GM12878 (cell line): Measurements from ENCODE around the gene LYG1. TPM values are rescaled to one million over a fixed set of nuclear protein-coding genes. Genes with fewer than 3 reads are reported as not detected.

ENCODE experiments used
- ATAC-seq: fragments of 200-7000 bp; cut with Tn5 transposase; 3 replicates; pipeline ENCODE4 v1.9.1; 2020; ENCODE audit warnings: mild to moderate bottlenecking, moderate library complexity
- BruUV-seq: library from RNA; stranded (reverse); fragments of 400-500 nt; replicated peaks from 2 replicates; lab custom pipeline; 2021; lab: Mats Ljungman, UMichigan
- CTCF ChIA-PET: fragments of 300-600 bp; sonication (Branson Sonifier 250); formaldehyde crosslinking; extraction: SDS; loops from one replicate; lab custom pipeline; 2021; ENCODE audit warnings: inconsistent platforms; lab: Yijun Ruan, JAX
- POLR2A ChIA-PET: fragments of 350-600 bp; formaldehyde crosslinking; extraction: SDS; loops from one replicate; lab custom pipeline; 2021; ENCODE audit warnings: inconsistent platforms; lab: Charles Lee
- RAD21 ChIA-PET: fragments of 300-600 bp; sonication (Branson Sonifier 250); formaldehyde crosslinking; loops from one replicate; lab custom pipeline; 2023; ENCODE audit warnings: antibody characterized with exemption; ENCODE audit not compliant: unreplicated experiment; lab: Charles Lee
- SMC1A ChIA-PET: fragments of 300-600 bp; sonication (Branson Sonifier 250); formaldehyde crosslinking; loops from one replicate; lab custom pipeline; 2023; ENCODE audit not compliant: unreplicated experiment, uncharacterized antibody; lab: Charles Lee
- DNase-seq: peaks from one replicate; pipeline ENCODE4 v3.0.0-alpha.2; 2011; ENCODE audit warnings: low read depth, low spot score
- FAIRE-seq: peaks from 3 replicates; lab custom pipeline; 2011; peaks lifted over from hg19 to GRCh38; lab: Jason Lieb, UNC
- H2AFZ ChIP-seq: 2 replicates; pipeline ENCODE4 v1.6.0; 2011; ENCODE audit warnings: low read depth, low read length, control low read depth; ENCODE audit not compliant: control insufficient read depth
- H3K27ac ChIP-seq: 2 replicates; pipeline ENCODE4 v1.5.1; 2011; ENCODE audit warnings: control low read depth; ENCODE audit not compliant: control insufficient read depth, insufficient read depth
- H3K27me3 ChIP-seq, 2 experiments: replicated peaks in 1 of 2; 2 replicates each; pipeline versions ENCODE4 v1.6.0 to v1.6.1; 2011; ENCODE audit warnings: low read length in 1 of 2; ENCODE audit not compliant: control insufficient read depth in 2 of 2, insufficient read depth in 2 of 2
- H3K36me3 ChIP-seq, 2 experiments: 2 replicates each; pipeline ENCODE4 v1.5.1; 2011; ENCODE audit warnings: low read length in 1 of 2; ENCODE audit not compliant: control insufficient read depth in 2 of 2, insufficient read depth in 2 of 2
- H3K4me1 ChIP-seq: 2 replicates; pipeline ENCODE4 v1.6.1; 2011; ENCODE audit warnings: mild to moderate bottlenecking, low read length, moderate library complexity, mixed read lengths; ENCODE audit not compliant: control insufficient read depth, insufficient read depth
- H3K4me2 ChIP-seq: 2 replicates; pipeline ENCODE4 v1.6.0; 2011; ENCODE audit warnings: control low read depth; ENCODE audit not compliant: control insufficient read depth, insufficient read depth
- H3K4me3 ChIP-seq: fragments of 200-600 bp; sonication (generic); 2 replicates; pipeline ENCODE4 v1.5.1; 2016
- H3K79me2 ChIP-seq: 2 replicates; pipeline ENCODE4 v1.6.0; 2011; ENCODE audit warnings: low read length; ENCODE audit not compliant: control insufficient read depth, insufficient read depth
- H3K9ac ChIP-seq: 2 replicates; pipeline ENCODE4 v1.8.0; 2011; ENCODE audit warnings: low read length, control low read depth, mixed read lengths; ENCODE audit not compliant: control insufficient read depth, insufficient read depth
- H3K9me3 ChIP-seq: replicated peaks from 3 replicates; pipeline ENCODE4 v1.5.1; 2011; ENCODE audit warnings: mild to moderate bottlenecking, low read length; ENCODE audit not compliant: control insufficient read depth, insufficient read depth
- H4K20me1 ChIP-seq: 2 replicates; pipeline ENCODE4 v1.6.0; 2011; ENCODE audit not compliant: control insufficient read depth, insufficient read depth
- NR2F1 ChIP-seq: fragments of 450-650 bp; conservative IDR thresholded peaks from 2 replicates; pipeline ENCODE4 v1.6.1; 2017; ENCODE audit warnings: mild to moderate bottlenecking
- SMARCA5 ChIP-seq: fragments of 450-650 bp; IDR thresholded peaks from 2 replicates; pipeline ENCODE4 v1.6.1; 2017; ENCODE audit warnings: mild to moderate bottlenecking
- ZNF217 ChIP-seq: fragments of 450-650 bp; IDR thresholded peaks from 2 replicates; pipeline ENCODE4 v1.6.1; 2017; ENCODE audit warnings: antibody characterized with exemption, mild to moderate bottlenecking
- WGBS: methylation state at CpG from one replicate; pipeline ENCODE4 v1.1.6; 2016; ENCODE audit warnings: low lambda C conversion rate; ENCODE audit not compliant: insufficient replicate concordance, insufficient coverage; ENCODE audit errors: missing lambda C conversion rate; 5-methylcytosine and 5-hydroxymethylcytosine counted together
- in situ Hi-C: fragments of 300-500 bp; cut with MboI; formaldehyde crosslinking; loops from 9 replicates; pipeline ENCODE4 v1.14.3; 2018; ENCODE audit warnings: mixed read lengths
- intact Hi-C: fragments of 100-400 bp; cut with micrococcal nuclease; formaldehyde crosslinking; loops from one replicate; pipeline ENCODE4 v1.14.2; 2022; ENCODE audit not compliant: unreplicated experiment
- polyA plus RNA-seq, 11 experiments: library from polyadenylated mRNA; depleted of rRNA in 4 of 11; unstranded in 6 of 11; stranded (reverse) in 5 of 11; fragments of >200 nt; fragmentation: Nextera tagmentation in 4 of 11; fragmentation: Illumina TruSeq in 1 of 11; extraction: Ambion mirVana in 4 of 11; extraction: Trizol in 1 of 11; gene quantifications; 1 replicate in 1 of 11; 2 replicates in 10 of 11; pipeline versions ENCODE4 v1.2.1 to v1.2.3, GENCODE V29; 2011 to 2016; ENCODE audit warnings: inconsistent platforms in 2 of 11, missing spikeins in 2 of 11, low read depth in 1 of 11
- total RNA-seq, 4 experiments: library from RNA; depleted of rRNA in 3 of 4; stranded (reverse); fragments of >200 nt in 3 of 4; fragmentation: Illumina TruSeq in 1 of 4; extraction: Trizol in 1 of 4; gene quantifications; 2 replicates each; pipeline versions ENCODE4 v1.2.1 to v1.2.3, GENCODE V29; 2013 to 2021
- TF ChIP-seq, protein P1 (sequence below): fragments of 450-650 bp; IDR thresholded peaks from 2 replicates; pipeline ENCODE4 v1.6.1; 2016; ENCODE audit warnings: mild to moderate bottlenecking
- TF ChIP-seq, protein P2 (sequence below): fragments of 450-650 bp; IDR thresholded peaks from 2 replicates; pipeline ENCODE4 v1.6.1; 2017; ENCODE audit warnings: borderline replicate concordance

Gene LYG1
- total and polyA plus RNA-seq, 10 of the 15 experiments (the other 5 are each of a cell fraction or from before 2014, with no cell fraction given), result 0.27 to 1.3 (median 0.79) TPM; not detected in 1

DNA sequence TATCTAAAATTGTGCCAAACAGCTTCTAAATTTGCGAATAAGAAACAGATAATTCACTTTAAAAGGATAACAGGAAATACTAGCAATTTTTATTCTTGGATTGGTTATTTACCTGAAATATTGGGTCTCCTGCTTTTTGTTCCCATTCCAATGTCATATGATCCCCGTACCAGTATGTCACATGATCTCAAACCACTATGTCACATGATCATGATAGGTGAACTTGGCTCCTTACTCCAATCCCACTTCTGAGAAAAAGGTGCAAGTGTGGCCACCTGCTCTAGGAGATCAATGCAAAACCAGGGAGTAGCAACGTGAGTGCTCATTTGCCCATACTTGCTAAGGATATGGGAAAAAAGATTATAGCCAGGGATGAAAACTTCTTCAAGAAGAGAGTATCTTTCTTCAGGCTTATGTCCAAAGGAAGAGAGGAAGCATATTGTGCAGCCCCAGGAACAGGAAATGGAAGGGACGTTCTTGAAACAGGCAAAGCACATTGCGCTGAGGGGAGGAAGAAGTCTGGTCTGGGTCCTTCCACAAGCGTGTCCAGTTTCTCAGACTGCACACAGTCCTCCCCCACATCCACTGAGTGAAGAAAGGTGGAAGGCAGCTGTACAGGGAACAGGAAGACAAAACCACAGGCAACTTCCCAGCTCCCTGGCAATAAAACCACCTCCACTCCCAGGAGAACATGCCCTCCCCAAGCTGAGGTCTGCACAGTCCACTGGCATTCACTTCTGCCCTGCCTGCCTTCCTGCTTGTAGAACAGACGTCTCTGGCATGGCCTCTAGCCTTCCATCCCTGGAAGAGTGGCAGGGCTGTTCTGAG, 45.3 kb downstream of the LYG1 start, which contains the start of gene LYG2:
Gene LYG2 (minus strand): TSS at position 176 of the 828 bp plus-strand sequence. CDS start 1,406 bp downstream, outside the sequence.
- no peak for FAIRE-seq
- no peak within 1 kb of the TSS for H3K4me2 ChIP-seq

More for the DNA sequence above, 45.3 kb downstream of the LYG1 start, which contains the start of gene LYG2:
- BruUV-seq, result no TSS peak
- Histone ChIP-seq H3K36me3 (no peaks in the 10 kb centered on the region), H3K27ac (no peak within 1 kb of the TSS), H3K79me2 (no peaks in the 10 kb centered on the region), H2AFZ (no peak within 1 kb of the TSS), H3K9me3 (no peaks in the 10 kb centered on the region), H3K27me3 (no peaks in the 10 kb centered on the region), H3K4me1 (no peaks in the 10 kb centered on the region), H4K20me1 (no peaks in the 10 kb centered on the region), H3K4me3 (no peak within 1 kb of the TSS), H3K9ac (no peak within 1 kb of the TSS)
- TF ChIP-seq ZNF217 (no peak), NR2F1 (no peak), SMARCA5 (no peak)
- TF ChIP-seq, protein P1, sequence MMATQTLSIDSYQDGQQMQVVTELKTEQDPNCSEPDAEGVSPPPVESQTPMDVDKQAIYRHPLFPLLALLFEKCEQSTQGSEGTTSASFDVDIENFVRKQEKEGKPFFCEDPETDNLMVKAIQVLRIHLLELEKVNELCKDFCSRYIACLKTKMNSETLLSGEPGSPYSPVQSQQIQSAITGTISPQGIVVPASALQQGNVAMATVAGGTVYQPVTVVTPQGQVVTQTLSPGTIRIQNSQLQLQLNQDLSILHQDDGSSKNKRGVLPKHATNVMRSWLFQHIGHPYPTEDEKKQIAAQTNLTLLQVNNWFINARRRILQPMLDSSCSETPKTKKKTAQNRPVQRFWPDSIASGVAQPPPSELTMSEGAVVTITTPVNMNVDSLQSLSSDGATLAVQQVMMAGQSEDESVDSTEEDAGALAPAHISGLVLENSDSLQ, result no peak
- TF ChIP-seq, protein P2, sequence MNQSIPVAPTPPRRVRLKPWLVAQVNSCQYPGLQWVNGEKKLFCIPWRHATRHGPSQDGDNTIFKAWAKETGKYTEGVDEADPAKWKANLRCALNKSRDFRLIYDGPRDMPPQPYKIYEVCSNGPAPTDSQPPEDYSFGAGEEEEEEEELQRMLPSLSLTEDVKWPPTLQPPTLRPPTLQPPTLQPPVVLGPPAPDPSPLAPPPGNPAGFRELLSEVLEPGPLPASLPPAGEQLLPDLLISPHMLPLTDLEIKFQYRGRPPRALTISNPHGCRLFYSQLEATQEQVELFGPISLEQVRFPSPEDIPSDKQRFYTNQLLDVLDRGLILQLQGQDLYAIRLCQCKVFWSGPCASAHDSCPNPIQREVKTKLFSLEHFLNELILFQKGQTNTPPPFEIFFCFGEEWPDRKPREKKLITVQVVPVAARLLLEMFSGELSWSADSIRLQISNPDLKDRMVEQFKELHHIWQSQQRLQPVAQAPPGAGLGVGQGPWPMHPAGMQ, result no peak
- intact Hi-C loops, result no loop called here
- ChIA-PET CTCF (no interaction called here), RAD21 (no interaction called here), POLR2A (no interaction called here), SMC1A (no interaction called here)
- WGBS, result 36% methylated on average over 7 of the region's 7 CpGs
- ATAC-seq (no peak), DNase-seq (no peak)
- in situ Hi-C loops, result no loop called here
